Chondrocyte (in vitro differentiated cells): ENCODE results near the gene SLC22A4. TPM values are rescaled to one million over a fixed set of nuclear protein-coding genes. Genes with fewer than 3 reads are reported as not detected.

Source experiments
- DNase-seq: peaks from one replicate; pipeline ENCODE4 v3.0.0; 2021; ENCODE audit warnings: mixed read lengths, low spot score
- H3K27ac Mint-ChIP-seq: one replicate; pipeline ENCODE4 v1.8.0; 2021; ENCODE audit warnings: mild to moderate bottlenecking, moderate library complexity, mixed read lengths; ENCODE audit not compliant: unreplicated experiment
- H3K27me3 Mint-ChIP-seq: 2 replicates; pipeline ENCODE4 v1.8.0; 2021; ENCODE audit warnings: low read depth, mixed read lengths
- H3K36me3 Mint-ChIP-seq: 2 replicates; pipeline ENCODE4 v1.8.0; 2021; ENCODE audit warnings: low read depth, mixed read lengths
- H3K4me1 Mint-ChIP-seq: 2 replicates; pipeline ENCODE4 v1.8.0; 2021; ENCODE audit warnings: low read depth, mild to moderate bottlenecking, mixed read lengths
- H3K4me3 Mint-ChIP-seq: one replicate; pipeline ENCODE4 v1.8.0; 2021; ENCODE audit warnings: mild to moderate bottlenecking, moderate library complexity, mixed read lengths; ENCODE audit not compliant: unreplicated experiment
- H3K9me3 Mint-ChIP-seq: 2 replicates; pipeline ENCODE4 v1.8.0; 2021; ENCODE audit warnings: low read depth, mixed read lengths
- CTCF ChIP-seq: fragments of 200-600 bp; sonication (generic); IDR thresholded peaks from 2 replicates; pipeline ENCODE4 v1.5.0; 2021; ENCODE audit warnings: antibody characterized with exemption, mild to moderate bottlenecking, moderate library complexity
- total RNA-seq: library from RNA; stranded (reverse); gene quantifications from 3 replicates; pipeline ENCODE4 v1.2.1, GENCODE V29; 2021

The SLC22A4 gene
- total RNA-seq, 1 donor from 2014 or later = 4.2 TPM

DNA sequence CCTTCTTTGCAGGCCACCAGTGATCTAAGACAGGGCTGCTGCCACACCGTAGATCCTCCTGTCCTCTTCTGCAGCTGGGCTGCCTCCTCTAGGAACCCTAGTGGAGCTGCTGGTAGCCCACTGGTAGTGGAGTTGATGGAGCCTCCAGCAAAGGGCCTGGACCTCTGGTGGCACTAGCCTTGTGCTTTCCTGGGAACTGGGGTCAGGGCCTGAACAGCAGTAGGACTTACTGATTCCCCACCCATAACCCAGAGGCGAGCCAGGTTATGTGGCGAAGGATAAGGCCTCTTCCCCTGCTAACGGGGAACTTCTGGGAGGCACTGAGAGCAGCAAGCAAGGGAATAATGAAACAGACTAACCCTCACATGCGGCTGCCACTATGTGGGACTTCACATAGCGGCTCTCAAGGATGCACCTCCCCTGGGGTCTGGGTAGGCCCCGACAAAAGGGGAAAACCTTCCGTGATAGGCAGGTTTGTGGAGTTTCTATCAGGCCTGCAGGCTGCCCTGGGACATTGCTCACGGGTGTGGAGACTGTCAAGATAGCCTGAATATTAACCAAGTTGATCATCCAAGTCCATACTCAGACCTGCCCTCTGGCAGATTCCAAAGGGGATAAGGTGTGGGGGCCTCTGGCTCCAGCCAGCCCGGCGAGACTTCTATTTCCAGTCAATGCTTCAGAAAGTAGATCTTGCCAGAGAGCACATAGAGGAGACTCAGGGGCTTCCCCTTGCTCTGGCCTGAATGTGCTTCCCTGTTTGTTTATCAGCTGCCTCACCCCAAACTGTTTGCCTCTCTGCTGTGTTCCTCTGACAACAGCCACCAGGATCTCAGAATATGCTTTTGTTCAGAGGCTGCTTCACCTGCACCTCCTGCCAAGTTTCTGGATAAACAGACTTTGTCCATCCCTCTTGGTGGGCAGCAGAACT is 7.4 kb downstream of the SLC22A4 start:
- Mint-ChIP-seq H3K27me3 (no peaks in the 10 kb centered on the region), H3K4me3 (no peak overlapping the region), H3K4me1 (peaks cover 9% of the 10 kb centered on the region), H3K36me3 (peaks cover 6% of the 10 kb centered on the region), H3K9me3 (peaks cover 10% of the 10 kb centered on the region), H3K27ac (no peak overlapping the region)
- no peak for TF ChIP-seq CTCF
- no peak for DNase-seq

DNA sequence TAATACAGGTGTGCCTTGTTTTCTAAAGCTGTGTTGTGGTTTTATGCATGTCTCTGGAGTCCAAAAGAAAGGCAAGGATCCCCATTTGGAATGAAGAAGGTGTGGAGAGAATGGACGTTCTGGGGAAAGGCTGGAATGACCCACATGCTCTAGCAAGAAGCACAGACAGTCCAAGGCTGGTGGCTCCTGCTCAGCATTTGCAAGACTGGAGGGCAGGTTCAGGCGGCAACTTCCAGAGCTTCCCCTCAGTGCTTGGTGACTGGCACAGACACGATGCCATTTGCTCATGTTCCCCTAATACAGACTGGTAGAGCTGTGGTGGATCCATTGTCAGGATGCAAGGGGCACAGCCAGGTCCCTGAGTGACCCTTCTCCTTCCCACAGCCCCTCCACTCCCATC is 8.2 kb downstream of the SLC22A4 start:
- DNase-seq = no peak
- no peak for TF ChIP-seq CTCF
- Mint-ChIP-seq H3K4me3 (no peak overlapping the region), H3K9me3 (peaks cover 10% of the 10 kb centered on the region), H3K27me3 (no peaks in the 10 kb centered on the region), H3K27ac (no peak overlapping the region), H3K4me1 (peaks cover 5% of the 10 kb centered on the region), H3K36me3 (peaks cover 6% of the 10 kb centered on the region)

GRCh38 chr5:132303589-132303988 is 9.4 kb downstream of the SLC22A4 start:
- H3K27me3 Mint-ChIP-seq = no peaks in the 10 kb centered on the region
- no peak overlapping the region for H3K4me3 Mint-ChIP-seq
- H3K9me3 Mint-ChIP-seq = peaks cover 10% of the 10 kb centered on the region
- H3K27ac Mint-ChIP-seq = no peak overlapping the region
- no peak for TF ChIP-seq CTCF
- DNase-seq = no peak
- H3K4me1 Mint-ChIP-seq = peaks cover 5% of the 10 kb centered on the region
- peaks cover 6% of the 10 kb centered on the region for H3K36me3 Mint-ChIP-seq

DNA sequence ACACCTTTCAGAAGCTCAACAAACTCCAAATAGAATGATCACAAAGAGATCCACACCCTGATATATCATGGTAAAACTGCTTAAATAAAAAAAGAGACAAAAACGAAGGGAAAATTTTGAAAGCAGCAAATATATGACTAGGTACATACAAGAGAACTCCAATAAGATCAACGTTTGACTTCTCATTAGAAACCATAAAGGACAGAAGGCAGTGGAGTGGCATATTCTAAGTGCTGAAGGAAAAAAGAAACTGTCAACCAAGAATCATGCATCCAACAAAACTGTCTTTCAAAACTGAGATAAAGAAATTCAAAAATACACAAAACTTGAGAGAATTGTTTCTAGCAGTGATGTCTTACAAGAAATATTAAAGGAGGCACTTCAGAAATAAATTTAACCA is 11.2 kb downstream of the SLC22A4 start:
- peaks cover 10% of the 10 kb centered on the region for H3K9me3 Mint-ChIP-seq
- H3K36me3 Mint-ChIP-seq = peaks cover 6% of the 10 kb centered on the region
- no peak for TF ChIP-seq CTCF
- H3K27ac Mint-ChIP-seq = no peak overlapping the region
- H3K4me3 Mint-ChIP-seq = no peak overlapping the region
- no peaks in the 10 kb centered on the region for H3K27me3 Mint-ChIP-seq
- no peak for DNase-seq
- H3K4me1 Mint-ChIP-seq = peaks cover 9% of the 10 kb centered on the region

DNA sequence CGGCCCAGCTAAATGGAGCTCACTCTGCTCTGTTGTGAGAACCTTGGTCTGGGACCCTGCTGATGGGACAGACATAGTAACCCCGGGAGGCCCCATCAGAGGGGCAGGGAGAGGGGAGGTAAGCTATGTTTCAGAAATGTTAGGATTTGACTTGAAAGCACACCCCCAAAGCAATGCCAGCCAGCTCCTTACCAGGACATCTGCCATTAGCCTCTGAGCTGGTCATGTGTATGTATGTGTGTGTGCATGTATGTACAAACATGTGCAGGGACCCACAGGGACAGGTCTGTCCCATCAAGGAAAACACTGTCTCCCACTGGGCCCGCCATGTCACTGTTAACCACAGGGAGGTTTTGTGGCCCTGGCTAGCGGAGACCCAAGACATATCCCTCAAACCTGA is 14.5 kb downstream of the SLC22A4 start:
- H3K36me3 Mint-ChIP-seq = peaks cover 8% of the 10 kb centered on the region
- H3K4me1 Mint-ChIP-seq = peaks cover 5% of the 10 kb centered on the region
- H3K27ac Mint-ChIP-seq = no peak overlapping the region
- no peaks in the 10 kb centered on the region for H3K27me3 Mint-ChIP-seq
- no peak for TF ChIP-seq CTCF
- no peak for DNase-seq
- no peak overlapping the region for H3K4me3 Mint-ChIP-seq
- peaks cover 10% of the 10 kb centered on the region for H3K9me3 Mint-ChIP-seq
